ENCODE data around the gene SLC66A2. TPM values are rescaled to one million over a fixed set of nuclear protein-coding genes. Genes with fewer than 3 reads are reported as not detected.

SLC66A2 gene
- total RNA-seq, 1 experiment from 2014 or later: 19.5 TPM

DNA sequence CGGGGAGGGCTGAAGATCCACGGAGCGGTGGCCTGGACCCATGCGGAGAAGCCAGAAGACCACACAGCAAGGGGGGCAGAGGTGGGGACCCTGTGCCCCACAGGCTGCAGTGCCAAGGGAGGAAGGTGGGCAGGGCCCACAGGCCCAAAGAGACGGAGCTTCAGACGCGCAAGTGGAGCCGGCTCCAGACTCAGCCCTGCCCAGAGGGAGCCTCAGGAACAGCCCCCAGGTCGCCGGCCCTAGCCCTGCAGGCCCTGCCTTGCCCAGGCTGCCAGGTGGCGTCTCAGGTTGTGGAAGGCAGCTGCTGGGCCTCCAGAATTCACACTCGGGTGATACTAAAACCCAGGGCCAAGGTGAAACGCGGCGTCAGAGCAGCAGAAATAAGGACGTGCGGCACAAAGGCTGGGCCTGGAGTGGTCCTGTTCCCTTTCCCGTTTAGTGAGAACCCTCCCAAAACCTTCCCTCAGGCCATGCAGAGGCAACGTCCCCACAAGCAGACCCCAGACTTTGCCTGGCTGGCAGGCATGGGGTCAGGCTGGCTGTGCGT, 36.8 kb downstream of the SLC66A2 start:
- ChIA-PET POLR2A (no interaction called here), CTCF (no interaction called here)
- no peak overlapping the region for H3K27ac Mint-ChIP-seq (ENCODE audit: unreplicated experiment)
- no peaks in the 10 kb centered on the region for H3K9me3 Mint-ChIP-seq (ENCODE audit: unreplicated experiment)
- no peak overlapping the region for H3K4me3 Mint-ChIP-seq (ENCODE audit: unreplicated experiment)
- BruUV-seq (replicated peaks): no TSS peak
- Histone ChIP-seq H3K4me1 (no peaks in the 10 kb centered on the region), H3K4me3 (ENCODE audit: low read depth, low read length) (no peak overlapping the region), H3K36me3 (ENCODE audit: control insufficient read depth, insufficient read depth, low read length) (peaks cover 1% of the 10 kb centered on the region; the same call in 1 of the 2 replicates), H3K9me3 (no peaks in the 10 kb centered on the region), H3K27me3 (replicated peaks; ENCODE audit: control insufficient read depth, insufficient read depth, low read length) (no peaks in the 10 kb centered on the region)
- no peaks in the 10 kb centered on the region for H3K4me1 Mint-ChIP-seq (ENCODE audit: low read depth, unreplicated experiment)
- peaks cover 7% of the 10 kb centered on the region for H3K36me3 Mint-ChIP-seq (ENCODE audit: insufficient read depth, unreplicated experiment)
- no peaks in the 10 kb centered on the region for H3K27me3 Mint-ChIP-seq (ENCODE audit: insufficient read depth, unreplicated experiment)
- intact Hi-C loops (cut with micrococcal nuclease; ENCODE audit: unreplicated experiment): no loop called here
- TF ChIP-seq, protein P1, sequence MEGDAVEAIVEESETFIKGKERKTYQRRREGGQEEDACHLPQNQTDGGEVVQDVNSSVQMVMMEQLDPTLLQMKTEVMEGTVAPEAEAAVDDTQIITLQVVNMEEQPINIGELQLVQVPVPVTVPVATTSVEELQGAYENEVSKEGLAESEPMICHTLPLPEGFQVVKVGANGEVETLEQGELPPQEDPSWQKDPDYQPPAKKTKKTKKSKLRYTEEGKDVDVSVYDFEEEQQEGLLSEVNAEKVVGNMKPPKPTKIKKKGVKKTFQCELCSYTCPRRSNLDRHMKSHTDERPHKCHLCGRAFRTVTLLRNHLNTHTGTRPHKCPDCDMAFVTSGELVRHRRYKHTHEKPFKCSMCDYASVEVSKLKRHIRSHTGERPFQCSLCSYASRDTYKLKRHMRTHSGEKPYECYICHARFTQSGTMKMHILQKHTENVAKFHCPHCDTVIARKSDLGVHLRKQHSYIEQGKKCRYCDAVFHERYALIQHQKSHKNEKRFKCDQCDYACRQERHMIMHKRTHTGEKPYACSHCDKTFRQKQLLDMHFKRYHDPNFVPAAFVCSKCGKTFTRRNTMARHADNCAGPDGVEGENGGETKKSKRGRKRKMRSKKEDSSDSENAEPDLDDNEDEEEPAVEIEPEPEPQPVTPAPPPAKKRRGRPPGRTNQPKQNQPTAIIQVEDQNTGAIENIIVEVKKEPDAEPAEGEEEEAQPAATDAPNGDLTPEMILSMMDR (IDR thresholded peaks at IDR 0.05; ENCODE audit: insufficient read depth in 1 of 2, low read depth in 1 of 2, low read length in 1 of 2, severe bottlenecking in 1 of 2, unreplicated experiment in 1 of 2): no peak
- no peak for DNase-seq

- CTCF ChIA-PET: no interaction called here
- intact Hi-C loops (cut with micrococcal nuclease; ENCODE audit: unreplicated experiment): no loop called here
- Mint-ChIP-seq H3K27ac (ENCODE audit: unreplicated experiment) (no peak overlapping the region), H3K9me3 (ENCODE audit: unreplicated experiment) (peaks cover 5% of the 10 kb centered on the region), H3K4me1 (ENCODE audit: low read depth, unreplicated experiment) (no peaks in the 10 kb centered on the region), H3K27me3 (ENCODE audit: insufficient read depth, unreplicated experiment) (no peaks in the 10 kb centered on the region), H3K4me3 (ENCODE audit: unreplicated experiment) (no peak overlapping the region), H3K36me3 (ENCODE audit: insufficient read depth, unreplicated experiment) (peaks cover 11% of the 10 kb centered on the region)
- Histone ChIP-seq H3K4me1 (no peaks in the 10 kb centered on the region), H3K4me3 (ENCODE audit: low read depth, low read length) (no peak overlapping the region), H3K27me3 (replicated peaks; ENCODE audit: control insufficient read depth, insufficient read depth, low read length) (no peaks in the 10 kb centered on the region), H3K9me3 (no peaks in the 10 kb centered on the region), H3K36me3 (ENCODE audit: control insufficient read depth, insufficient read depth, low read length) (no peaks in the 10 kb centered on the region)
- POLR2A ChIA-PET: no interaction called here
- BruUV-seq (replicated peaks): no TSS peak
- no peak for DNase-seq
- TF ChIP-seq, protein P1 (IDR thresholded peaks at IDR 0.05; ENCODE audit: insufficient read depth in 1 of 2, low read depth in 1 of 2, low read length in 1 of 2, severe bottlenecking in 1 of 2, unreplicated experiment in 1 of 2): no peak
These were observed 38.2 kb downstream of the SLC66A2 start for GRCh38 chr18:79912994-79913831.

DNA sequence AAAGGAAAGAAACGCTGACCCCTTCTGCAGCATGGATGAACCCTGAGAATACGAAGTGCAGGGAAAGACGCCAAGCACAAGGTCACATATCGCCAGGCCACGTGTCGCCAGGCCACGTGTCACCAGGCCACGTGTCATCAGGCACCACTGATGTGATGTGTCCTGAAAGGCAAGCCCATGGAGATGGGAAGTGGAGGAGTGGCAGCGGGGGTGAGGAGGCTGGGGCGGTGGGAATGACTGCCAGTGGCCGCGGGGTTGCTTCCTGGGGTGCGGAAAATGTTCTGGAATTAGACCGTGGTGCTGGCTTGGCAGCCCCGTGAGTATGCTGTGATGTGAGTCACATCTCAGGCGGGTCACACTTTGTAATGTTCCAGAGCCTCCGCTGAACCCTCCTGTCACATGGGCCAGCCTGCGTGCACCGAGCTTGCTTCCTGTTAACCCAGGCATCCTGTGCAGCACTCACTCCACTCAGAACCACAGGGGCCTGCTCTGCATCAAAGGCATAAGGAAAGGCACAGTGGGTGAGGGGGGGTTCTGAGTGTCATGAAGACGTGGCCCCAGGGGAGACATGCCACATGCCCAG, 39.0 kb downstream of the SLC66A2 start:
- no peak overlapping the region for H3K4me3 ChIP-seq (ENCODE audit: low read depth, low read length)
- H3K9me3 ChIP-seq: no peaks in the 10 kb centered on the region
- Mint-ChIP-seq H3K36me3 (ENCODE audit: insufficient read depth, unreplicated experiment) (peaks cover 8% of the 10 kb centered on the region), H3K9me3 (ENCODE audit: unreplicated experiment) (peaks cover 7% of the 10 kb centered on the region), H3K27me3 (ENCODE audit: insufficient read depth, unreplicated experiment) (no peaks in the 10 kb centered on the region), H3K27ac (ENCODE audit: unreplicated experiment) (no peak overlapping the region), H3K4me1 (ENCODE audit: low read depth, unreplicated experiment) (no peaks in the 10 kb centered on the region), H3K4me3 (ENCODE audit: unreplicated experiment) (no peak overlapping the region)
- TF ChIP-seq, protein P1 (IDR thresholded peaks at IDR 0.05; ENCODE audit: insufficient read depth in 1 of 2, low read depth in 1 of 2, low read length in 1 of 2, severe bottlenecking in 1 of 2, unreplicated experiment in 1 of 2): no peak
- CTCF ChIA-PET: no interaction called here
- no peaks in the 10 kb centered on the region for H3K27me3 ChIP-seq (replicated peaks; ENCODE audit: control insufficient read depth, insufficient read depth, low read length)
- no TSS peak for BruUV-seq (replicated peaks)
- POLR2A ChIA-PET: no interaction called here
- DNase-seq: no peak
- no peaks in the 10 kb centered on the region for H3K4me1 ChIP-seq
- intact Hi-C loops (cut with micrococcal nuclease; ENCODE audit: unreplicated experiment): no loop called here
- H3K36me3 ChIP-seq (ENCODE audit: control insufficient read depth, insufficient read depth, low read length): no peaks in the 10 kb centered on the region
